Endometrial microvascular endothelial cells (primary cell): ENCODE measurements around the gene FATE1. TPM values are rescaled to one million over a fixed set of nuclear protein-coding genes. Genes with fewer than 3 reads are reported as not detected.

Source experiments
- in situ Hi-C: cut with HindIII; loops from 2 replicates; pipeline ENCODE4 v1.10.0; 2017; ENCODE audit warnings: low sequenced_read_pairs, low pct_unique_long_range_greater_than_20kb; ENCODE audit errors: inconsistent ontology term
- total RNA-seq: library from RNA; depleted of rRNA; stranded (reverse); fragments of >200 nt; gene quantifications from one replicate; pipeline ENCODE4 v1.2.3, GENCODE V29; 2015; ENCODE audit errors: inconsistent ontology term

FATE1 gene
- total RNA-seq, 1 donor from 2014 or later: not detected

- in situ Hi-C loops: no loop called here
Observed at GRCh38 chrX:151702026-151702714, 13.7 kb upstream of the FATE1 start.

GRCh38 chrX:151702741-151703340 lies 13.0 kb upstream of the FATE1 start:
- in situ Hi-C loops: no loop called here

GRCh38 chrX:151703487-151703886 lies 12.3 kb upstream of the FATE1 start:
- in situ Hi-C loops: no loop called here

GRCh38 chrX:151704041-151704663 lies 11.7 kb upstream of the FATE1 start:
- in situ Hi-C loops: no loop called here

GRCh38 chrX:151708821-151709220 lies 7.0 kb upstream of the FATE1 start:
- in situ Hi-C loops: no loop called here

- in situ Hi-C loops: no loop called here
Observed at GRCh38 chrX:151710457-151710856, 5.4 kb upstream of the FATE1 start.

GRCh38 chrX:151711154-151711553 lies 4.7 kb upstream of the FATE1 start:
- in situ Hi-C loops: no loop called here

GRCh38 chrX:151711787-151712186 lies 4.0 kb upstream of the FATE1 start:
- in situ Hi-C loops: no loop called here

GRCh38 chrX:151712253-151712652 lies 3.6 kb upstream of the FATE1 start:
- in situ Hi-C loops: no loop called here

- in situ Hi-C loops: no loop called here
Observed at GRCh38 chrX:151713849-151714248, 2.0 kb upstream of the FATE1 start.

GRCh38 chrX:151714362-151714761 lies 1.5 kb upstream of the FATE1 start:
- in situ Hi-C loops: no loop called here

GRCh38 chrX:151722241-151722846 lies 6.5 kb downstream of the FATE1 start:
- in situ Hi-C loops: no loop called here

GRCh38 chrX:151723156-151723760 lies 7.4 kb downstream of the FATE1 start:
- in situ Hi-C loops: no loop called here

- in situ Hi-C loops: loop anchor here (25.0 kb wide), 1 partner anchor 913 kb away; the partner anchor contains the start of gene GABRQ
Observed at GRCh38 chrX:151724563-151725337, 8.9 kb downstream of the FATE1 start.

- in situ Hi-C loops: loop anchor here (25.0 kb wide), 1 partner anchor 912 kb away; the partner anchor contains the start of gene GABRQ
Observed at GRCh38 chrX:151725338-151725614, 9.4 kb downstream of the FATE1 start.

GRCh38 chrX:151726751-151727150 lies 10.9 kb downstream of the FATE1 start:
- in situ Hi-C loops: loop anchor here (25.0 kb wide), 1 partner anchor 911 kb away; the partner anchor contains the start of gene GABRQ

GRCh38 chrX:151727346-151727745 lies 11.5 kb downstream of the FATE1 start:
- in situ Hi-C loops: loop anchor here (25.0 kb wide), 1 partner anchor 910 kb away; the partner anchor contains the start of gene GABRQ

- in situ Hi-C loops: loop anchor here (25.0 kb wide), 1 partner anchor 908 kb away; the partner anchor contains the start of gene GABRQ
Observed at GRCh38 chrX:151729056-151729725, 13.4 kb downstream of the FATE1 start.
